Mesodermal cell (in vitro differentiated cells): ENCODE data around the gene ACOXL.

Experiments
- H3K27ac ChIP-seq: 2 replicates; pipeline ENCODE4 v1.7.0; 2013; ENCODE audit warnings: mild to moderate bottlenecking, low read depth, low read length, moderate library complexity; ENCODE audit not compliant: severe bottlenecking
- H3K36me3 ChIP-seq: 2 replicates; pipeline ENCODE4 v1.7.1; 2013; ENCODE audit warnings: mild to moderate bottlenecking, low read length, moderate library complexity; ENCODE audit not compliant: control insufficient read depth, insufficient read depth
- H3K4me1 ChIP-seq: one replicate; pipeline ENCODE4 v1.7.1; 2013; ENCODE audit warnings: mild to moderate bottlenecking, low read length; ENCODE audit not compliant: insufficient read depth, control insufficient read depth, poor library complexity, severe bottlenecking
- H3K4me3 ChIP-seq: 2 replicates; pipeline ENCODE4 v1.7.0; 2013; ENCODE audit warnings: low read length, control low read depth, mild to moderate bottlenecking; ENCODE audit not compliant: insufficient read depth, poor library complexity, severe bottlenecking; ENCODE audit errors: extremely low read depth
- H3K9me3 ChIP-seq: 2 replicates; pipeline ENCODE4 v1.7.1; 2013; ENCODE audit warnings: mild to moderate bottlenecking, low read length, moderate library complexity; ENCODE audit not compliant: control insufficient read depth
- WGBS, 2 experiments: methylation state at CpG; one replicate each; pipeline ENCODE4 v1.1.5; 2013; ENCODE audit warnings: missing lambda C conversion rate in 2 of 2; ENCODE audit not compliant: insufficient coverage in 2 of 2; 5-methylcytosine and 5-hydroxymethylcytosine counted together

ACOXL gene

DNA sequence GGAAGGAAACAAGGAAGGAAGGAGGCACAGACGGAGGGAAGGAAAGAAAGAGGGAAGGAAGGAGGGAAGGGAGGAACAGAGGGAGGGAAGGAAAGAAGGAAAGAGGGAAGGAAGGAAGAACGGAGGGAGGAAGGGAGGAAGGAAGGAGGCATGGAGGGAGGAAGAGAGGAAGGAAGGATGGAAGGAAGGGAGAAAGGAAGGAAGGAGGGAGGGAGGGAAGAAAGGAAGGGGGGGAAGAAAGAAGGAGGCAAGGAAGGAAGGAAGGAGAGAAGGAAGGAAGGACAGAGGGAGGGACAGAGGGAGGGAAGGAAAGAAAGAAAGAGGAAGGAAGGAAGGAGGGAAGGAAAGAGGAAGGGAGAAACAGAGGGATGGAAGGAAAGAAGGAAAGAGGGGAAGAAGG is 7.6 kb upstream of the ACOXL start:
- no peak overlapping the region for H3K27ac ChIP-seq
- no peaks in the 10 kb centered on the region for H3K36me3 ChIP-seq
- no peak overlapping the region for H3K4me3 ChIP-seq
- WGBS, 2 experiments, result 87 to 92% methylated on average over 2 of the region's 2 CpGs
- no peaks in the 10 kb centered on the region for H3K9me3 ChIP-seq
- H3K4me1 ChIP-seq, result no peaks in the 10 kb centered on the region

DNA sequence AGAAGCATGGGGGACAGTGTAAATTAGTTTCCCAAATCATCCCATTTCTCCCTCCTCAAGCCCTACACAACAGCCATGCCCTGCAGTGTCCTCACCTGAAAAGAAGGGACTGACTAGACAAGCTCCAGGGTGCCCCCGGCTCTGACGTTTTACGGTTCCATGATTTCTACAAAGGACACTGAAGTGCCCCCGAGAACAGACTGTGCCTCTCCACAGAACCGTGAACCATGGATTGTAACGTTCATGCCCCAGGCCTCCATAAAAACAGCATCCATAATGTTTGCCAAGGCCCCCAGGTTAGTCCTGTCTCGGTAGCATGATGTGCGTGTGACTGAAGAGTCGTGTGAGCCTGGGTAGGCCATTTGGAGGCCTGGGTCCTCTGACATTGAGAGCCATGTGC is 7.0 kb upstream of the ACOXL start:
- WGBS, 2 experiments, result 88 to 97% methylated on average over 9 of the region's 9 CpGs
- Histone ChIP-seq H3K36me3 (no peaks in the 10 kb centered on the region), H3K27ac (no peak overlapping the region), H3K4me3 (no peak overlapping the region), H3K9me3 (no peaks in the 10 kb centered on the region), H3K4me1 (no peaks in the 10 kb centered on the region)

GRCh38 chr2:110725859-110726258 is 6.5 kb upstream of the ACOXL start:
- no peak overlapping the region for H3K4me3 ChIP-seq
- WGBS, 2 experiments, result 90 to 94% methylated on average over 3 of the region's 3 CpGs
- H3K4me1 ChIP-seq, result no peaks in the 10 kb centered on the region
- no peaks in the 10 kb centered on the region for H3K36me3 ChIP-seq
- H3K9me3 ChIP-seq, result no peaks in the 10 kb centered on the region
- H3K27ac ChIP-seq, result no peak overlapping the region

DNA sequence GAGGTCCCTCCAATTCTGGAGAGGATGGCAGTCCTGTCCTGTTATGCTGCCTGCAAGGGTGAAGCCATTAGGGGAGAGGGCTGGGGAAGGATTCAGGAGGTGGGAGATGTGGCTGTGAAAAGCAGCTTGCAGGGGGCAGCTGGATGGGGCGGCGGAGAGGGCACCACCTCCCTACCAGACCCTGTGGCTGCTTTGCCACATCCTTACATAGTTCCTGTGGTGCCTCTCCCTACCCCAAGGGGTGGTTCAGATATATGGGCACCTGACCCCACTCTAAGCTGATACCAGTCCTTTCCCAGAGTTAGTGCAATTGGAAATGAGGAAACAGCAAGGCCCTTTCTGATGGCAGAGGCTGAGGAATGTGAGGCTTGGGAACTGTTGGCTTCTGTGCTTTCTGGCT is 6.1 kb upstream of the ACOXL start:
- WGBS, 2 experiments, result 70% methylated on average over 2 of the region's 2 CpGs; no CpG with 5 or more reads in 1 of the 2 experiments

DNA sequence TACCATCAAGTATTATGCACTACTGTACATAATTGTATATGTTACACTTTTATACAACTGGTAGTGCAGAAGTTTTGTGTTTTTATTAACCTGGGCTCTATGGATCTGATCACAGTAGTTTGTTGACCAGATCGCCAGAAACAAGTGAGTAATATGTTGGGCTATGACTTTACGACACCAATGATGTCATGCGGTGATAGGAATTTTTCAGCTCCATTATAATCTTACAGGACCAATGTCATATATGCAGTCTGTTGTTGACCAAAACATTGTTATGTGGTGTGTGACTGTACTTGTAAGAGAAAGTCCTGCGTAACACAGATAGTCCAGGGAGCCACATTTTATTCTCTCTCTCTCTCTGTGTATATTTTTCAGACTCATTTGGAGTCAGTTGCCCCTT is 4.5 kb upstream of the ACOXL start:
- Histone ChIP-seq H3K4me3 (no peak overlapping the region), H3K9me3 (no peaks in the 10 kb centered on the region), H3K36me3 (no peaks in the 10 kb centered on the region), H3K4me1 (no peaks in the 10 kb centered on the region), H3K27ac (no peak overlapping the region)
- WGBS, 2 experiments, result 92 to 100% methylated on average over 1 to 2 of the region's 4 CpGs

More for the DNA sequence above, 6.1 kb upstream of the ACOXL start:
- Histone ChIP-seq H3K9me3 (no peaks in the 10 kb centered on the region), H3K27ac (no peak overlapping the region), H3K4me3 (no peak overlapping the region), H3K36me3 (no peaks in the 10 kb centered on the region), H3K4me1 (no peaks in the 10 kb centered on the region)

GRCh38 chr2:110729106-110729505 is 3.3 kb upstream of the ACOXL start:
- H3K36me3 ChIP-seq, result no peaks in the 10 kb centered on the region
- no peaks in the 10 kb centered on the region for H3K9me3 ChIP-seq
- 81 to 82% methylated on average over 5 to 6 of the region's 7 CpGs for WGBS, 2 experiments
- no peak overlapping the region for H3K27ac ChIP-seq
- H3K4me3 ChIP-seq, result no peak overlapping the region
- no peaks in the 10 kb centered on the region for H3K4me1 ChIP-seq

GRCh38 chr2:110731064-110731463 is 1.3 kb upstream of the ACOXL start:
- Histone ChIP-seq H3K9me3 (no peaks in the 10 kb centered on the region), H3K4me1 (no peaks in the 10 kb centered on the region)
- WGBS, 2 experiments, result 87 to 89% methylated on average over 3 to 5 of the region's 5 CpGs

GRCh38 chr2:110735366-110735765 is 3.0 kb downstream of the ACOXL start:
- H3K27ac ChIP-seq, result no peak overlapping the region
- no peak overlapping the region for H3K4me3 ChIP-seq
- H3K36me3 ChIP-seq, result no peaks in the 10 kb centered on the region
- H3K9me3 ChIP-seq, result no peaks in the 10 kb centered on the region
- no peaks in the 10 kb centered on the region for H3K4me1 ChIP-seq
- 56 to 70% methylated on average over 3 to 4 of the region's 4 CpGs for WGBS, 2 experiments

More at GRCh38 chr2:110731064-110731463, 1.3 kb upstream of the ACOXL start:
- Histone ChIP-seq H3K27ac (no peak overlapping the region), H3K36me3 (no peaks in the 10 kb centered on the region), H3K4me3 (no peak overlapping the region)

- Histone ChIP-seq H3K4me3 (no peak overlapping the region), H3K9me3 (no peaks in the 10 kb centered on the region), H3K27ac (no peak overlapping the region), H3K36me3 (no peaks in the 10 kb centered on the region), H3K4me1 (peaks cover 12% of the 10 kb centered on the region)
- WGBS, 2 experiments, result 79 to 93% methylated on average over 1 to 2 of the region's 2 CpGs
Measured at GRCh38 chr2:110737783-110738182, 5.4 kb downstream of the ACOXL start.

DNA sequence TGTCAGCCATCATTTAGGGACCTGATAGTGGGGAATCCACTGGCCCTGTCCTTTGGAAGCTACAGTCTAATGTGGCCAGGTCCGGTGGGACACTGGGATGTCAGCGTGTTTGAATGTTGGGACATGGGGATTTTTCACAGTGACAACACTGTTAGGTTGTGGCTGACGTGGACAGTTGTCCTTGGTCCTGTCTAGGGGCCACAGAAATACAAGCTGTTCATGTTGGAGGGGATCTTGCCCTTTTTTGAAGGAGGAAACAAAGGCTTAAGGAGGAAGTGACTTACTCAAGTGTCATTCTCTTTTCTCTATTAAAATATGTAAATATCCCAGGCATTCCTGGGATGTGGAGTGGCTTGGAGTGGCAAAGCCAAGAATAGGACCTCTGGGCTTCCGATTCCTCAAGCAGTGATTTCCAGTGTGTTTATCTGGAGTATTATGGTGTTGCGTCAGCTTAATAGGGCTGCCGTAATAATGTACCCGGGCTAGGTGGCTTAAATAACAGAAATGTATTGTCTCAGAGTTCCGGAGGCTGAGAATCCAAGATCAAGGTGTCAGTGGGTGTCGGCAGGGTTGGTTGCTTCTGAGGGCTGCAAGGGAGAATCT is 8.5 kb downstream of the ACOXL start:
- Histone ChIP-seq H3K4me1 (peaks cover 12% of the 10 kb centered on the region), H3K36me3 (no peaks in the 10 kb centered on the region), H3K9me3 (no peaks in the 10 kb centered on the region), H3K4me3 (no peak overlapping the region), H3K27ac (no peak overlapping the region)
- 86 to 96% methylated on average over 8 of the region's 9 CpGs for WGBS, 2 experiments

DNA sequence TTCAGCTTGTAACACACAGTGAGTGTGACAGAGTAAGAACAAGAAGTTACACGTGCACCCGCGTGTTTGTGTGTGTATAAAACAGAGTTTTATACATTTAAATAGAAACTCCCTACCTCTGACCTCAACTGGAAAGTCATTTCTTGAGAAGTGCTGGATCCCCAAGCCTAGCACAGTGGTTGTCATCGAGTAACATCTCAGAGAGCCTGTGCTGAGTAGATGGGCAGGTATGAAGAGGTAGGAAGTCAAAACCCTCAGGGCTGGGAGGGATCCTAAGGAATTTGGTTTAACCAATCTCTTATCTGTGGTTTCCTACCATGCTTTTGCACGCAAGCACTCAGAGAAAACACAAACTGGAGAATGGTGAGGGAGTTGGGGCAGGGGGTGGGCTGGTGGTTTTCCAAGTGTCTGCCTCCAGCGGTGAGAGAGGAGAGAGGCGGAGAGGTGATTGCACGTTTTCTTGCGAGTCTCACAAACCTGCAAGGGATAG is 9.2 kb downstream of the ACOXL start:
- H3K9me3 ChIP-seq, result no peaks in the 10 kb centered on the region
- H3K4me3 ChIP-seq, result no peak overlapping the region
- H3K36me3 ChIP-seq, result no peaks in the 10 kb centered on the region
- WGBS, 2 experiments, result 49 to 58% methylated on average over 6 of the region's 9 CpGs
- H3K4me1 ChIP-seq, result peaks cover 12% of the 10 kb centered on the region
- H3K27ac ChIP-seq, result no peak overlapping the region
